CD14-positive monocyte (primary cell): ENCODE measurements around the gene FAM162B. TPM values are rescaled to one million over a fixed set of nuclear protein-coding genes. Genes with fewer than 3 reads are reported as not detected.

ENCODE experiments used
- DNase-seq, 3 donors: peaks; one replicate each; pipeline ENCODE4 v3.0.0-alpha.2; 2011 to 2022
- H2AFZ ChIP-seq: 2 replicates; pipeline ENCODE4 v1.6.0; 2012; ENCODE audit warnings: mild to moderate bottlenecking, low read depth, low read length, inconsistent platforms; ENCODE audit not compliant: insufficient read depth, poor library complexity, severe bottlenecking
- H3K27ac ChIP-seq, 2 donors: 1 replicate in 1 of 2; 2 replicates in 1 of 2; pipeline ENCODE4 v1.5.1; 2012 to 2013; ENCODE audit warnings: low read length in 2 of 2, control low read depth in 1 of 2, inconsistent platforms in 1 of 2, low read depth in 1 of 2, mild to moderate bottlenecking in 1 of 2
- H3K27me3 ChIP-seq, 2 donors: one replicate each; pipeline versions ENCODE4 v1.6.0 to v1.6.1; 2011 to 2013; ENCODE audit warnings: low read length in 2 of 2; ENCODE audit not compliant: control insufficient read depth in 2 of 2, insufficient read depth in 2 of 2
- H3K36me3 ChIP-seq, 2 donors: replicated peaks in 1 of 2; 1 replicate in 1 of 2; 2 replicates in 1 of 2; pipeline versions ENCODE4 v1.5.1 to v1.6.1; 2012 to 2013; ENCODE audit warnings: low read length in 2 of 2, control low read depth in 1 of 2, inconsistent platforms in 1 of 2, mild to moderate bottlenecking in 1 of 2; ENCODE audit not compliant: insufficient read depth in 2 of 2, control insufficient read depth in 1 of 2
- H3K4me1 ChIP-seq, 2 donors: 1 replicate in 1 of 2; 2 replicates in 1 of 2; pipeline versions ENCODE4 v1.5.1 to v1.6.1; 2012 to 2013; ENCODE audit warnings: low read length in 2 of 2, control low read depth in 1 of 2, inconsistent platforms in 1 of 2, mild to moderate bottlenecking in 1 of 2, moderate library complexity in 1 of 2; ENCODE audit not compliant: insufficient read depth in 2 of 2, control insufficient read depth in 1 of 2
- H3K4me2 ChIP-seq: replicated peaks from 2 replicates; pipeline ENCODE3; 2012; ENCODE audit warnings: low read length, moderate library complexity, mild to moderate bottlenecking; ENCODE audit not compliant: poor library complexity, severe bottlenecking; ENCODE audit errors: extremely low read depth
- H3K4me3 ChIP-seq, 3 experiments: fragments of 200-600 bp in 1 of 3; sonication (generic) in 1 of 3; replicated peaks in 1 of 3; 1 replicate in 2 of 3; 2 replicates in 1 of 3; pipeline ENCODE4 v1.5.1; 2011 to 2013; ENCODE audit warnings: low read length in 3 of 3, mild to moderate bottlenecking in 3 of 3, control low read depth in 2 of 3, low read depth in 2 of 3, inconsistent platforms in 1 of 3, moderate library complexity in 1 of 3
- H3K79me2 ChIP-seq: 2 replicates; pipeline ENCODE4 v1.6.0; 2012; ENCODE audit warnings: mild to moderate bottlenecking, control low read depth, inconsistent platforms, low read length, moderate library complexity; ENCODE audit not compliant: insufficient read depth
- H3K9ac ChIP-seq: 2 replicates; pipeline ENCODE4 v1.6.0; 2017; ENCODE audit warnings: low read length, mild to moderate bottlenecking; ENCODE audit not compliant: insufficient read depth, poor library complexity, severe bottlenecking
- H3K9me3 ChIP-seq, 2 donors: replicated peaks in 1 of 2; 1 replicate in 1 of 2; 2 replicates in 1 of 2; pipeline versions ENCODE4 v1.5.1 to v1.6.1; 2012 to 2013; ENCODE audit warnings: low read length in 2 of 2, control low read depth in 1 of 2; ENCODE audit not compliant: control insufficient read depth in 1 of 2, insufficient read depth in 1 of 2
- H4K20me1 ChIP-seq: 2 replicates; pipeline ENCODE4 v1.6.0; 2012; ENCODE audit warnings: mild to moderate bottlenecking, low read length, control low read depth, moderate library complexity; ENCODE audit not compliant: insufficient read depth
- H3K27ac Mint-ChIP-seq, 7 donors: one replicate each; pipeline ENCODE4 v1.8.0; 2020; ENCODE audit warnings: mild to moderate bottlenecking in 7 of 7, mixed read lengths in 7 of 7, moderate library complexity in 6 of 7, inconsistent platforms in 2 of 7
- H3K27me3 Mint-ChIP-seq, 3 donors: one replicate each; pipeline ENCODE4 v1.8.0; 2021 to 2022; ENCODE audit warnings: low read depth in 3 of 3, mild to moderate bottlenecking in 3 of 3, mixed read lengths in 3 of 3, moderate library complexity in 3 of 3, inconsistent platforms in 1 of 3
- H3K36me3 Mint-ChIP-seq, 2 donors: one replicate each; pipeline ENCODE4 v1.8.0; 2020; ENCODE audit warnings: mixed read lengths in 2 of 2, inconsistent platforms in 1 of 2, mild to moderate bottlenecking in 1 of 2
- H3K4me1 Mint-ChIP-seq: one replicate; pipeline ENCODE4 v1.8.0; 2020; ENCODE audit warnings: mild to moderate bottlenecking, mixed read lengths
- H3K4me3 Mint-ChIP-seq, 2 donors: one replicate each; pipeline ENCODE4 v1.8.0; 2020; ENCODE audit warnings: mild to moderate bottlenecking in 2 of 2, mixed read lengths in 2 of 2, moderate library complexity in 1 of 2
- H3K9me3 Mint-ChIP-seq, 7 donors: one replicate each; pipeline ENCODE4 v1.8.0; 2020 to 2022; ENCODE audit warnings: mixed read lengths in 7 of 7, mild to moderate bottlenecking in 6 of 7, moderate library complexity in 6 of 7, inconsistent platforms in 2 of 7
- CTCF ChIP-seq: fragments of 200-600 bp; IDR thresholded peaks from one replicate; pipeline ENCODE4 v1.8.0; 2022; ENCODE audit warnings: antibody characterized with exemption, mild to moderate bottlenecking
- WGBS: methylation state at CpG from one replicate; pipeline ENCODE4 v1.1.5; 2013; ENCODE audit warnings: missing lambda C conversion rate; ENCODE audit not compliant: insufficient coverage; 5-methylcytosine and 5-hydroxymethylcytosine counted together
- intact Hi-C, 2 donors: fragments of 100-400 bp; cut with micrococcal nuclease; formaldehyde crosslinking; loops; one replicate each; pipeline versions ENCODE4 v1.15.0 to v1.15.1; 2023
- polyA plus RNA-seq, 3 donors: library from polyadenylated mRNA; depleted of rRNA in 1 of 3; unstranded in 2 of 3; stranded (reverse) in 1 of 3; fragments of 300-500 nt in 2 of 3; fragments of >200 nt in 1 of 3; fragmentation: Illumina TruSeq in 2 of 3; gene quantifications; 1 replicate in 2 of 3; 2 replicates in 1 of 3; pipeline ENCODE4 v1.2.3, GENCODE V29; 2012 to 2021

The FAM162B gene
- polyA plus RNA-seq, 3 donors, result not detected

- Mint-ChIP-seq H3K4me1 (no peaks in the 10 kb centered on the region), H3K9me3 (no peaks in the 10 kb centered on the region), H3K36me3 (no peaks in the 10 kb centered on the region), H3K27me3 (peaks cover 2 to 12% (median 4%) of the 10 kb centered on the region in 3 donors), H3K27ac (no peak overlapping the region), H3K4me3 (no peak overlapping the region)
- Histone ChIP-seq H3K9me3 (no peaks in the 10 kb centered on the region), H3K79me2 (no peaks in the 10 kb centered on the region), H2AFZ (no peak overlapping the region), H4K20me1 (no peaks in the 10 kb centered on the region), H3K36me3 (no peaks in the 10 kb centered on the region), H3K27me3 (peaks cover 0 to 3% of the 10 kb centered on the region in 2 donors), H3K4me1 (no peaks in the 10 kb centered on the region), H3K27ac (no peak overlapping the region), H3K9ac (no peak overlapping the region), H3K4me2 (no peak overlapping the region), H3K4me3 (no peak overlapping the region)
- no peak for TF ChIP-seq CTCF
- no peak for DNase-seq
- intact Hi-C loops, result no loop called here
- WGBS, result 92% methylated on average over 2 of the region's 5 CpGs
Measured at GRCh38 chr6:116783852-116784251, 18.3 kb upstream of the FAM162B start.

- H3K9ac ChIP-seq, result no peak overlapping the region
- H3K4me3 ChIP-seq, result no peak overlapping the region
- peaks cover 0 to 3% of the 10 kb centered on the region in 2 donors for H3K27me3 ChIP-seq
- H4K20me1 ChIP-seq, result no peaks in the 10 kb centered on the region
- H2AFZ ChIP-seq, result no peak overlapping the region
- Mint-ChIP-seq H3K27ac (no peak overlapping the region), H3K9me3 (no peaks in the 10 kb centered on the region), H3K4me3 (peak overlapping the region in 1 of 2 donors; percentile 15), H3K4me1 (no peaks in the 10 kb centered on the region), H3K36me3 (no peaks in the 10 kb centered on the region), H3K27me3 (peaks cover 1 to 10% (median 5%) of the 10 kb centered on the region in 3 donors)
- no peak overlapping the region for H3K27ac ChIP-seq
- no peaks in the 10 kb centered on the region for H3K36me3 ChIP-seq
- H3K9me3 ChIP-seq, result no peaks in the 10 kb centered on the region
- 48% methylated on average over 6 of the region's 13 CpGs for WGBS
- H3K4me2 ChIP-seq, result no peak overlapping the region
- no peaks in the 10 kb centered on the region for H3K4me1 ChIP-seq
- no peaks in the 10 kb centered on the region for H3K79me2 ChIP-seq
- TF ChIP-seq CTCF, result peak; percentile 60
- no peak for DNase-seq
- intact Hi-C loops, result no loop called here
Measured at GRCh38 chr6:116779573-116780164, 14.2 kb upstream of the FAM162B start.
